ENCODE results near the gene SRA1.

SRA1 gene

DNA sequence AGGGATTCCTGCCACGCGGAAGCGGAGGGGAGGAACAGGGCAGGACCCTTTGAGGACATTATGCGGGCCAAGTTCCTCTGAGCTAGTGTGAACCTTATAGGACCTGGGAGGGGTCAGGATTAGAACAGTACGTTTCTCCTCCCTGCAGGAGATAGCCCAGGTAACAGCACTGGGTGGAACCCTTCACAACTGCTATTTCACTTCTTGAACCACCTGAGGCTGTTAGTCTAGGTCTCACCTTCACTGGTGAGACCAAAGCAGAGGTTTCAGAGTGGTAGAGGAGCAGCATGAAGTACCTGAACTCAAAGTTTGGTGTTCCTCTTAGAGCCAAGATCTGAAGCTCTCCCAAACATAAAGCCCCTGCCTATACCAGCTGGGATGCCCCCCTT, 9.0 kb downstream of the SRA1 start:
- H3K27ac ChIP-seq (ENCODE audit: low read depth, low read length), result peak overlapping the region; percentile 41
- H3K4ac ChIP-seq (ENCODE audit: low read depth, low read length), result peak overlapping the region; percentile 6
- no peak overlapping the region for H3K4me3 ChIP-seq (ENCODE audit: low read length)
- peaks cover 4% of the 10 kb centered on the region for H3K4me1 ChIP-seq (ENCODE audit: control insufficient read depth, low read depth, low read length)
- H2AK5ac ChIP-seq (ENCODE audit: low read length), result peak overlapping the region; percentile 33
- H2BK120ac ChIP-seq (ENCODE audit: low read depth, low read length), result no peak overlapping the region
- H3K9ac ChIP-seq (ENCODE audit: low read length), result peak overlapping the region; percentile 54
- no peak overlapping the region for H4K5ac ChIP-seq (ENCODE audit: low read length)
- peak overlapping the region; percentile 11 for H2BK5ac ChIP-seq (ENCODE audit: low read length)
- peak overlapping the region; percentile 85 for H3K56ac ChIP-seq (ENCODE audit: low read length)
- peaks cover 3% of the 10 kb centered on the region for H3K79me1 ChIP-seq (ENCODE audit: low read length)
- WGBS (ENCODE audit: extremely low coverage, insufficient coverage, low lambda C conversion rate), result no CpG with 5 or more reads among the region's 5 CpGs
- H2BK15ac ChIP-seq (replicated peaks; ENCODE audit: low read depth), result no peak overlapping the region
- H3K23ac ChIP-seq (ENCODE audit: low read length), result no peak overlapping the region
- no peak for DNase-seq
- peaks cover 4% of the 10 kb centered on the region for H3K36me3 ChIP-seq (ENCODE audit: control insufficient read depth, insufficient read depth, low read length)
- no peak overlapping the region for H4K8ac ChIP-seq (ENCODE audit: low read depth, low read length)
- H3K27me3 ChIP-seq (ENCODE audit: insufficient read depth, low read length, poor library complexity), result no peaks in the 10 kb centered on the region
- peak overlapping the region; percentile 0 for H3K18ac ChIP-seq (ENCODE audit: low read length)
- H3K4me2 ChIP-seq (ENCODE audit: low read length), result peak overlapping the region; percentile 63
- H3K79me2 ChIP-seq (ENCODE audit: control insufficient read depth, insufficient read depth, low read length), result peaks cover under 1% of the 10 kb centered on the region

DNA sequence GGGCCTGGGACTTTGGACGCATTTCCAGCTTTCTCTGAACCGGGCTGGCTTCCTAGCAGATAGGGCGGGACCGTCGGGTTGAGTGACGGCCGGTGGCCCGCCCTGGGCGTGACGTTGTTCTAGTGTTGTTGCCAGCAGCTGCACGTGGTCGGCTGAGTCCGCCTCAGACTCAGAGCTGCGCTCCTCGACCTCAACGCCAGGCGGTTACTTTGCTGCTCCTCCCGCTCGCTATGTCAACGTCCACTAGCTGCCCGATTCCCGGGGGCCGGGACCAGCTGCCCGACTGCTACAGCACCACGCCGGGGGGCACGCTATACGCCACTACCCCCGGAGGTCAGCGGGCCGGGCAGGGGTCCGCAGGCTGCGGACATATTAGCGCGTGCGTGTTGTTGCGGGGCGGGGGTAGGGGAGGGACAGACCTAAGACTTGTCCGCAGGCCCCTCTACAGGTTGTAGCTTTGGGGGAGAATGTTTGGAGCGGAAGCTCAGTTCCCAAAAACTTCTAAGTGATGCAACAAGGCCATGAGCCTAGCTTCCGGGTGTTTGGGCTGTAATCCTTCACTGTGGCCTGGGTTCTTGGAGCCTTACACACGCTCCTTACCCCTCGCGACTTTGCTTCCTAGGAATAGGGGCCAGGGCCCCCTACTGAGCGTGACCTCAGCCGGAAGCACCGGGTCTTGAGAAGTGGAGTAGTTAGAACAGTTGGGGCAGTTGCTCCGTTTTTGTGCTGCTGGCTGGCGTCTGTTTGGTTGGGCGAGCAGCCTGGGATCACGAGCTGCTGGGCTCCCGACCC, 9.6 kb downstream of the SRA1 start, which contains the start of gene EIF4EBP3:
EIF4EBP3 (plus strand) TSS at position 155 of the 792 bp plus-strand sequence; CDS start at position 231, 76 bp downstream.
- H3K4ac ChIP-seq (ENCODE audit: low read depth, low read length), result peak within 1 kb of the TSS; percentile 6
- peak; percentile 99 for DNase-seq
- H2BK15ac ChIP-seq (replicated peaks; ENCODE audit: low read depth), result no peak within 1 kb of the TSS
- H2AK5ac ChIP-seq (ENCODE audit: low read length), result peak within 1 kb of the TSS; percentile 33
- peak within 1 kb of the TSS; percentile 85 for H3K56ac ChIP-seq (ENCODE audit: low read length)
- H3K79me2 ChIP-seq (ENCODE audit: control insufficient read depth, insufficient read depth, low read length), result no peaks in the 10 kb centered on the region
- no peak within 1 kb of the TSS for H2BK120ac ChIP-seq (ENCODE audit: low read depth, low read length)
- H3K23ac ChIP-seq (ENCODE audit: low read length), result no peak within 1 kb of the TSS
- H2BK5ac ChIP-seq (ENCODE audit: low read length), result peak within 1 kb of the TSS; percentile 11
- H3K27me3 ChIP-seq (ENCODE audit: insufficient read depth, low read length, poor library complexity), result no peaks in the 10 kb centered on the region
- H3K9ac ChIP-seq (ENCODE audit: low read length), result peak within 1 kb of the TSS; percentile 57
- no peak within 1 kb of the TSS for H4K8ac ChIP-seq (ENCODE audit: low read depth, low read length)
- peak within 1 kb of the TSS; percentile 0 for H3K18ac ChIP-seq (ENCODE audit: low read length)
- H3K27ac ChIP-seq (ENCODE audit: low read depth, low read length), result peak within 1 kb of the TSS; percentile 41
- H3K79me1 ChIP-seq (ENCODE audit: low read length), result peaks cover 2% of the 10 kb centered on the region
- H3K4me3 ChIP-seq (ENCODE audit: low read length), result peak within 1 kb of the TSS; percentile 7
- H3K36me3 ChIP-seq (ENCODE audit: control insufficient read depth, insufficient read depth, low read length), result peaks cover 4% of the 10 kb centered on the region
- peak within 1 kb of the TSS; percentile 63 for H3K4me2 ChIP-seq (ENCODE audit: low read length)
- no CpG with 5 or more reads among the region's 52 CpGs for WGBS (ENCODE audit: extremely low coverage, insufficient coverage, low lambda C conversion rate)
- H3K4me1 ChIP-seq (ENCODE audit: control insufficient read depth, low read depth, low read length), result peaks cover 4% of the 10 kb centered on the region
- no peak within 1 kb of the TSS for H4K5ac ChIP-seq (ENCODE audit: low read length)

DNA sequence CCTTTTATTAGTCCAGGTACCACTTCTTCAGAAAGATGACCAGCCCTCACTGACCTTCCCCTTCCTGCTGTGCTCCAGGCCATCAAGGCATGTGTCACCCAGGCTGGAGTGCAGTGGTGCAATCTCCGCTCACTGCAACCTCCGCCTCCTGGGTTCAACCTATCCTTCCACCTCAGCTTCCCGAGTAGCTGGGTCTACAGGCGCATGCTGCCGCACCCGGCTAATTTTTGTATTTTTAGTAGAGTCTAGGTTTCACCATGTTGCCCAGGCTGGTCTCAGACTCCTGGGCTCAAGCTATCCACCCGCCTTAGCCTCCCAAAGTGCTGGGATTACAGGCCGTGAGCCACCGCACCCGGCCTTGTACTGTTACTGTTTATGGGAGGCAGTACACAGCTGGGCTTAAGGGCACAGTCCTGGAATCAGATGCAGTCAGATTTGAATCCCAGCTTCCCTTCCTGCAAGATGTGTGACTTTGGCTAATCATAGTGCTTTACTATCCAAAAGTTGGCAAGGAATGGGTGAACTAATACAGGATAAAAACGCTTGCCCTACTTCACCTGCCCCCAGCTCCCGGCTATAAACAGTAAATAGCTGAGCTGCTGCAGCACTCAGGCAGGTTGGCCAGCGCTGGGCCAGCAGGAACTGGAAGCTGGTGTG, 10.3 kb downstream of the SRA1 start:
- no peak overlapping the region for H3K27ac ChIP-seq (ENCODE audit: low read depth, low read length)
- peak overlapping the region; percentile 57 for H3K9ac ChIP-seq (ENCODE audit: low read length)
- no peak overlapping the region for H3K23ac ChIP-seq (ENCODE audit: low read length)
- H4K5ac ChIP-seq (ENCODE audit: low read length), result no peak overlapping the region
- H2BK120ac ChIP-seq (ENCODE audit: low read depth, low read length), result no peak overlapping the region
- H3K79me2 ChIP-seq (ENCODE audit: control insufficient read depth, insufficient read depth, low read length), result no peaks in the 10 kb centered on the region
- H3K4me2 ChIP-seq (ENCODE audit: low read length), result no peak overlapping the region
- peaks cover 4% of the 10 kb centered on the region for H3K4me1 ChIP-seq (ENCODE audit: control insufficient read depth, low read depth, low read length)
- peaks cover 2% of the 10 kb centered on the region for H3K79me1 ChIP-seq (ENCODE audit: low read length)
- H2BK5ac ChIP-seq (ENCODE audit: low read length), result no peak overlapping the region
- no peak overlapping the region for H3K4ac ChIP-seq (ENCODE audit: low read depth, low read length)
- peaks cover 4% of the 10 kb centered on the region for H3K36me3 ChIP-seq (ENCODE audit: control insufficient read depth, insufficient read depth, low read length)
- no peak overlapping the region for H3K4me3 ChIP-seq (ENCODE audit: low read length)
- no peak overlapping the region for H3K18ac ChIP-seq (ENCODE audit: low read length)
- WGBS (ENCODE audit: extremely low coverage, insufficient coverage, low lambda C conversion rate), result no CpG with 5 or more reads among the region's 13 CpGs
- H2BK15ac ChIP-seq (replicated peaks; ENCODE audit: low read depth), result no peak overlapping the region
- DNase-seq, result no peak
- peak overlapping the region; percentile 63 for H3K56ac ChIP-seq (ENCODE audit: low read length)
- no peak overlapping the region for H4K8ac ChIP-seq (ENCODE audit: low read depth, low read length)
- H3K27me3 ChIP-seq (ENCODE audit: insufficient read depth, low read length, poor library complexity), result no peaks in the 10 kb centered on the region
- H2AK5ac ChIP-seq (ENCODE audit: low read length), result no peak overlapping the region

DNA sequence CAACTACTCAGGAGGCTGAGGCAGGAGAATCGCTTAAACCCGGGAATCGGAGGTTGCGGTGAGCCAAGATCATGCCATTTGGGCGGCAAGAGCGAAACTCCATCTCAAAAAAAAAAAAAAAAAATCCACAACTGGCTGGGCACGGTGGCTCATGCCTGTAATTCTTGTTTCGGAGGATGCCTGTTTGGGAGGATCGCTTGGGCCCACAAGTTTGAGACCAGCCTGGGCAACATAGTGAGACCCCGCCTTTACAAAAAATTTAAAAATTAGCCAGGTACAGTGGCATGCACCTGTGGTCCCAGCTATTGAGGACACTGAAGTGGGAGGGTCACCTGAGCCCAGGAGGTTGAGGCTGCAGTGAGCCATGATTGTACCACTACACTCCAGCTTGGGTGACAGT, 11.7 kb downstream of the SRA1 start:
- Histone ChIP-seq H3K4me3 (ENCODE audit: low read length) (no peak overlapping the region), H4K8ac (ENCODE audit: low read depth, low read length) (no peak overlapping the region), H4K5ac (ENCODE audit: low read length) (no peak overlapping the region), H3K27me3 (ENCODE audit: insufficient read depth, low read length, poor library complexity) (no peaks in the 10 kb centered on the region), H2AK5ac (ENCODE audit: low read length) (no peak overlapping the region), H2BK120ac (ENCODE audit: low read depth, low read length) (no peak overlapping the region), H3K4ac (ENCODE audit: low read depth, low read length) (no peak overlapping the region), H3K23ac (ENCODE audit: low read length) (no peak overlapping the region), H3K79me2 (ENCODE audit: control insufficient read depth, insufficient read depth, low read length) (no peaks in the 10 kb centered on the region), H3K4me1 (ENCODE audit: control insufficient read depth, low read depth, low read length) (peaks cover 4% of the 10 kb centered on the region), H3K56ac (ENCODE audit: low read length) (no peak overlapping the region), H2BK5ac (ENCODE audit: low read length) (no peak overlapping the region), H3K36me3 (ENCODE audit: control insufficient read depth, insufficient read depth, low read length) (peaks cover 3% of the 10 kb centered on the region), H3K79me1 (ENCODE audit: low read length) (no peaks in the 10 kb centered on the region), H3K27ac (ENCODE audit: low read depth, low read length) (no peak overlapping the region), H3K4me2 (ENCODE audit: low read length) (no peak overlapping the region), H2BK15ac (replicated peaks; ENCODE audit: low read depth) (no peak overlapping the region), H3K18ac (ENCODE audit: low read length) (no peak overlapping the region), H3K9ac (ENCODE audit: low read length) (no peak overlapping the region)
- DNase-seq, result no peak
- WGBS (ENCODE audit: extremely low coverage, insufficient coverage, low lambda C conversion rate), result no CpG with 5 or more reads among the region's 10 CpGs

DNA sequence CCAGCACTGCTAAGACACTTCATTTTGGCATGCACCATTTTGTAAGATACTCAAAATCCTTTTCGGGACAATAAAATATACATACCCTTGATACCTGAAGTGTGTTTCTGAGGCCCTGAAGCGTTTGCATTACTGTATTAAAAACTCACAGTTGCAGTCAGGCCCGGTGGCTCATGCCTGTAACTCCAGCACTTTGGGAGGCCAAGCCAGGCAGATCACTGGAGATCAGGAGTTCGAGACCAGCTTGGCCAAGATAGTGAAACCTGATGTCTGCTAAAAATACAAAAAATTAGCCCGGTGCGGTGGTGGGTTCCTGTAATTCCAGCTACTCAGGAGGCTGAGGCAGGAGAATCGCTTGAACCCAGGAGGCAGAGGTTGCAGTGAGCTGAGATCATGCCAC, 12.3 kb downstream of the SRA1 start:
- H3K79me2 ChIP-seq (ENCODE audit: control insufficient read depth, insufficient read depth, low read length), result no peaks in the 10 kb centered on the region
- H4K5ac ChIP-seq (ENCODE audit: low read length), result no peak overlapping the region
- H3K27me3 ChIP-seq (ENCODE audit: insufficient read depth, low read length, poor library complexity), result no peaks in the 10 kb centered on the region
- no peak overlapping the region for H3K23ac ChIP-seq (ENCODE audit: low read length)
- DNase-seq, result no peak
- H2BK5ac ChIP-seq (ENCODE audit: low read length), result no peak overlapping the region
- H3K4ac ChIP-seq (ENCODE audit: low read depth, low read length), result no peak overlapping the region
- H3K36me3 ChIP-seq (ENCODE audit: control insufficient read depth, insufficient read depth, low read length), result no peaks in the 10 kb centered on the region
- H2BK120ac ChIP-seq (ENCODE audit: low read depth, low read length), result no peak overlapping the region
- no peak overlapping the region for H3K18ac ChIP-seq (ENCODE audit: low read length)
- no peak overlapping the region for H3K4me3 ChIP-seq (ENCODE audit: low read length)
- WGBS (ENCODE audit: extremely low coverage, insufficient coverage, low lambda C conversion rate), result no CpG with 5 or more reads among the region's 7 CpGs
- H3K56ac ChIP-seq (ENCODE audit: low read length), result no peak overlapping the region
- no peak overlapping the region for H3K9ac ChIP-seq (ENCODE audit: low read length)
- no peak overlapping the region for H3K4me2 ChIP-seq (ENCODE audit: low read length)
- H3K27ac ChIP-seq (ENCODE audit: low read depth, low read length), result no peak overlapping the region
- H3K4me1 ChIP-seq (ENCODE audit: control insufficient read depth, low read depth, low read length), result peaks cover 4% of the 10 kb centered on the region
- H2BK15ac ChIP-seq (replicated peaks; ENCODE audit: low read depth), result no peak overlapping the region
- H3K79me1 ChIP-seq (ENCODE audit: low read length), result no peaks in the 10 kb centered on the region
- H4K8ac ChIP-seq (ENCODE audit: low read depth, low read length), result no peak overlapping the region
- no peak overlapping the region for H2AK5ac ChIP-seq (ENCODE audit: low read length)
